ENCODE data around the gene BDKRB1.

The BDKRB1 gene

DNA sequence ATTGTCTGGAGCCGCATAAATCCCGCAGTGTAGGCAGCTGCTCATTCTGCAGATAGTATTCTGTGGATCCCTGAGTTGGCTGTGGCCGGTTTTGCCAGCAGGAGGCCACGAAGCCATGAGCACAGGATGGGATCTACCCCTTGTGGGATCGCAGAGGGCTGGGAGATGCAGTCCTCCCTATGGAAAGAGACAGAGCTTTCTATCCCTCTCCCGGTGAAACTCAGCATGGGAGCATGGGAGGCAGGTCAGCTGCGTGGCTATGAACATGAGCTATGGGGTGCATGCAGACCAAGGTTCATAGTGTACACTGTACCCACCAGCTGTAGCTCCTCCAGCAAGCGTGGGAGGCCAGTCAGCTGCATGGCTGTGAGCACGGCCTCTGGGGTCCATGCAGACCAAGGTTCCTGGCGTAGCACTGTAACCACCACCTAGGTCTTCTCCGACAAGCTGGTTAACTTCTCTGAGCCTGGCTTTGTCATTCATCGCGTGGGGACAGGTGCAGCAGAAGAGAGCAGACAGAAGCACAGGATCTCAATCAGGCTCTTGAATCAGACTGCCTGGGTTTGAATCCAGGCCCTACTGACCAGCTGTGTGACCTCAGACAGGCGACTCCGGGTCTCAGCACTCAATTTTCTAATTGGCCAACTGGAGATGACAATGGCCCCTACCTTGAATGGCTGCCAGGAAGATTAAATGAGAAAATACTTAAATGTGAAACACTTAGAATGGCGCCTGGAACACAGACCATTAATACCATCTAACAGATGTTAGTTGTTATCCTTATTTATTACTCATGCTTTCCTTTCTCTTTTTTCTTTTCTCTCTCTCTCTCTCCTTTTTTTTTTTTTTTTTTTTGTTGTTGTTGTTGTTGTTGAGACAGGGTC, 6.0 kb downstream of the BDKRB1 start:
- DNase-seq (ENCODE audit: extremely low read depth, low read depth), result no peak
- TF ChIP-seq, protein P1, sequence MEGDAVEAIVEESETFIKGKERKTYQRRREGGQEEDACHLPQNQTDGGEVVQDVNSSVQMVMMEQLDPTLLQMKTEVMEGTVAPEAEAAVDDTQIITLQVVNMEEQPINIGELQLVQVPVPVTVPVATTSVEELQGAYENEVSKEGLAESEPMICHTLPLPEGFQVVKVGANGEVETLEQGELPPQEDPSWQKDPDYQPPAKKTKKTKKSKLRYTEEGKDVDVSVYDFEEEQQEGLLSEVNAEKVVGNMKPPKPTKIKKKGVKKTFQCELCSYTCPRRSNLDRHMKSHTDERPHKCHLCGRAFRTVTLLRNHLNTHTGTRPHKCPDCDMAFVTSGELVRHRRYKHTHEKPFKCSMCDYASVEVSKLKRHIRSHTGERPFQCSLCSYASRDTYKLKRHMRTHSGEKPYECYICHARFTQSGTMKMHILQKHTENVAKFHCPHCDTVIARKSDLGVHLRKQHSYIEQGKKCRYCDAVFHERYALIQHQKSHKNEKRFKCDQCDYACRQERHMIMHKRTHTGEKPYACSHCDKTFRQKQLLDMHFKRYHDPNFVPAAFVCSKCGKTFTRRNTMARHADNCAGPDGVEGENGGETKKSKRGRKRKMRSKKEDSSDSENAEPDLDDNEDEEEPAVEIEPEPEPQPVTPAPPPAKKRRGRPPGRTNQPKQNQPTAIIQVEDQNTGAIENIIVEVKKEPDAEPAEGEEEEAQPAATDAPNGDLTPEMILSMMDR (IDR thresholded peaks at IDR 0.05; ENCODE audit: low read depth, low read length, missing control alignments), result peak; percentile 37
- H3K4me3 ChIP-seq (replicated peaks; ENCODE audit: low read depth, low read length), result no peak overlapping the region

DNA sequence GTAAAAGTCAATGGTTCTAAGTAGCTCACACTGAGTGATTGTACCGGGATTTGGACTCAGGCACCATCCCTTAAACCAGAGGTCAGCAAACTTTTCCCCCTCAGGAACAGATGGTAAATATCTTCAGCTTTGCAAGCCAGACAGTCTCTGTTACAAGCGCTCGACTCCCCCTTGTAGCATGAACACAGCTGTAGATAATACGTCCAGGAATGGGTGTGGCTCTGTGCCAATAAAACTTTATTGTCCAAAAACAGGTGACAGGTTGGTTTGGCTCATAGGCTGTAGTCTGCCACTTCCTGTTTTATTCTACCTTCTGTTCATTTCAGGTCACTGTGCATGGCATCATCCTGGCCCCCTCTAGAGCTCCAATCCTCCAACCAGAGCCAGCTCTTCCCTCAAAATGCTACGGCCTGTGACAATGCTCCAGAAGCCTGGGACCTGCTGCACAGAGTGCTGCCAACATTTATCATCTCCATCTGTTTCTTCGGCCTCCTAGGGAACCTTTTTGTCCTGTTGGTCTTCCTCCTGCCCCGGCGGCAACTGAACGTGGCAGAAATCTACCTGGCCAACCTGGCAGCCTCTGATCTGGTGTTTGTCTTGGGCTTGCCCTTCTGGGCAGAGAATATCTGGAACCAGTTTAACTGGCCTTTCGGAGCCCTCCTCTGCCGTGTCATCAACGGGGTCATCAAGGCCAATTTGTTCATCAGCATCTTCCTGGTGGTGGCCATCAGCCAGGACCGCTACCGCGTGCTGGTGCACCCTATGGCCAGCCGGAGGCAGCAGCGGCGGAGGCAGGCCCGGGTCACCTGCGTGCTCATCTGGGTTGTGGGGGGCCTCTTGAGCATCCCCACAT, 7.6 kb downstream of the BDKRB1 start:
- no peak for DNase-seq (ENCODE audit: extremely low read depth, low read depth)
- no peak overlapping the region for H3K4me3 ChIP-seq (replicated peaks; ENCODE audit: low read depth, low read length)
- TF ChIP-seq, protein P1 (IDR thresholded peaks at IDR 0.05; ENCODE audit: low read depth, low read length, missing control alignments), result no peak

DNA sequence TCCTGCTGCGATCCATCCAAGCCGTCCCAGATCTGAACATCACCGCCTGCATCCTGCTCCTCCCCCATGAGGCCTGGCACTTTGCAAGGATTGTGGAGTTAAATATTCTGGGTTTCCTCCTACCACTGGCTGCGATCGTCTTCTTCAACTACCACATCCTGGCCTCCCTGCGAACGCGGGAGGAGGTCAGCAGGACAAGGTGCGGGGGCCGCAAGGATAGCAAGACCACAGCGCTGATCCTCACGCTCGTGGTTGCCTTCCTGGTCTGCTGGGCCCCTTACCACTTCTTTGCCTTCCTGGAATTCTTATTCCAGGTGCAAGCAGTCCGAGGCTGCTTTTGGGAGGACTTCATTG, 8.2 kb downstream of the BDKRB1 start:
- TF ChIP-seq, protein P1 (IDR thresholded peaks at IDR 0.05; ENCODE audit: low read depth, low read length, missing control alignments), result no peak

DNA sequence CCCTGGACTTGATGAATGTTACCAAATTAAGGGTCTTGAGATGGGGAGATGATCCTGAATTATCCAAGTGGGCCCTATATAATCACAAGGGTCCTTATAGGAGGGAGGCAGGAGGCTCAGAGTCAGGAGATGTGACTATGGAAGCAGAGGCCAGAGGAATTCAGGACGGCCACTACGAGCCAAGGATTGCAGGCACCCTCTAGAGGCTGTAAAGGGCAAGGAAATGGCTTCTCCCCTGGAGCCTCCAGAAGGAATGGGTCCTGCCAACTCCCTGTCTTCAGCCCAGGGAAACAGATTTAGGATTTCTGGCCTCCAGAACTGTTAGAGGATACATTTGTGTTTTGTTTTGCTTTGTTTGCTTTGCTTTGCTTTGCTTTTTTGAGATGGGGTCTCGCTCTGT, 8.8 kb downstream of the BDKRB1 start:
- H3K4me3 ChIP-seq (replicated peaks; ENCODE audit: low read depth, low read length), result no peak overlapping the region
- TF ChIP-seq, protein P1 (IDR thresholded peaks at IDR 0.05; ENCODE audit: low read depth, low read length, missing control alignments), result peak; percentile 56
- no peak for DNase-seq (ENCODE audit: extremely low read depth, low read depth)

More for the DNA sequence above, 8.2 kb downstream of the BDKRB1 start:
- no peak for DNase-seq (ENCODE audit: extremely low read depth, low read depth)
- H3K4me3 ChIP-seq (replicated peaks; ENCODE audit: low read depth, low read length), result no peak overlapping the region

DNA sequence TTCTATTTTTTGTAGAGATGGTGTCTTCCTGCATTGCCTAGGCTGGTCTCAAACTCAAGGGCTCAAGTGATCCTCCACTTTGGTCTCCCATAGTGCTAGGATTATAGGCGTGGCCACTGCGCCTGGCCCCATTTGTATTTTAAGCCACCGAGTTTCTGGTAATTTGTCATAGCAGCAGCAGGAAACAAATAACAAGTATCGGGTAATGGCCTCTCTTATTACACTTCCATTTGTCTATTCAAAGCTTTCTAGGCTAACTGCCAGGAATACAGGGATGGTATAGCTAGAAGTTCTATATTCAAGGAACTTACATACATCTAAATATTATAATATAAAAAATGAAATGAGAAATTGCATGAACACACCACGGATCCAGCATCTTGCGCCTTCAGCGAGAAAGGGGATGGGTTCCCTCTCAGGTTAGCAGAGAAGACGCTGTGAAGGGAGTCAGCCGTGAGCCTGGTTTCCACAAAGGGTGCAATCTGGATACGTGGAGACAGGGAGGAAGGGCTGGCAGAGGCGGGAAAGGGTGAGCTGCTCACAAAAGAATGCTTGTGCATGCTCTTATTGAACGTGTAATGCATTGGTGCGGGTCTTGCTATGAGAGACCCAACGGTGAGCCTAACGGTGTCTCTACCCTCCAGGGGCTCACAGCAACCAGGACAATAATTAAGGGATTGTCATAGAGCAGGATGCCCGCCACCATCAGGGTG, 9.5 kb downstream of the BDKRB1 start:
- no peak for DNase-seq (ENCODE audit: extremely low read depth, low read depth)

DNA sequence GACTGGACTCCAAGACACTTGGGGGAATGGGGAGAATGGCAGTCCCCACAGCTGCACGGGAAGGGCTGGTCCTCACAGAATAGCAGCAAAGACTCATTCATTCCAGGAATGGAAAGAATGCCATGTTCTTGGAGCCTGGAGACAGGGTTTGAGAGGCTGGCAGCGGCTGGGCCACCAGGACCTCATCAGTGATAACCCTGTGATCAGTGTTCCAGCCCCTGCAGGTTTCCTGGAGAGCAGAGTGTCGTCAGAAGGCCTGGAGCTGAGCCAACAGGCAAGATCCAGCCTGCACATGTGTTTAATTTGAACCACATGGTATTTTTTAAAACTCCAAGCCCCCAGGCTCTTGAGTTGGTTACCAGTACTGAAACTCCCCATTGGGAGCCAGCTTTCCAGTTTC, 11.3 kb downstream of the BDKRB1 start:
- TF ChIP-seq, protein P1 (IDR thresholded peaks at IDR 0.05; ENCODE audit: low read depth, low read length, missing control alignments), result no peak

More for the DNA sequence above, 9.5 kb downstream of the BDKRB1 start:
- TF ChIP-seq, protein P1 (IDR thresholded peaks at IDR 0.05; ENCODE audit: low read depth, low read length, missing control alignments), result no peak
- no peak overlapping the region for H3K4me3 ChIP-seq (replicated peaks; ENCODE audit: low read depth, low read length)

More for the DNA sequence above, 11.3 kb downstream of the BDKRB1 start:
- no peak overlapping the region for H3K4me3 ChIP-seq (replicated peaks; ENCODE audit: low read depth, low read length)
- DNase-seq (ENCODE audit: extremely low read depth, low read depth), result peak; percentile 93
